ENCODE results near the gene PDLIM1. TPM values are rescaled to one million over a fixed set of nuclear protein-coding genes. Genes with fewer than 3 reads are reported as not detected.
A peak's percentile ranks its signal among the peaks of the same experiment; 100 is the strongest.

Gene PDLIM1
- total and polyA plus RNA-seq, 2 donors (not counting 1 experiment from before 2014, with no cell fraction given): 24.3 to 390 TPM

- peak in 1 of 2 donors; percentile 47 for DNase-seq (ENCODE audit: low read depth in 2 of 2)
- no peaks in the 10 kb centered on the region for H3K79me2 ChIP-seq (ENCODE audit: control insufficient read depth, insufficient read depth, low read length)
- no peaks in the 10 kb centered on the region for H3K27me3 ChIP-seq (ENCODE audit: control insufficient read depth, insufficient read depth, low read length)
- no peak overlapping the region for H3K9ac ChIP-seq (ENCODE audit: insufficient read depth, low read length)
- no peak overlapping the region for H3K4me3 ChIP-seq (replicated peaks in 1 of 4; ENCODE audit: control extremely low read depth in 1 of 4, insufficient read depth in 1 of 4, low read depth in 3 of 4, low read length in 4 of 4)
- H3K9me3 ChIP-seq (ENCODE audit: control insufficient read depth, insufficient read depth, low read depth, low read length): no peaks in the 10 kb centered on the region
- H2AFZ ChIP-seq (ENCODE audit: low read length): no peak overlapping the region
- H3K36me3 ChIP-seq (ENCODE audit: control insufficient read depth, insufficient read depth, low read length): no peaks in the 10 kb centered on the region
- H3K27ac ChIP-seq (ENCODE audit: insufficient read depth, low read length): no peak overlapping the region
- TF ChIP-seq EZH2 (IDR thresholded peaks at IDR 0.05; ENCODE audit: low read length, missing control alignments) (no peak), CTCF (conservative IDR thresholded peaks at IDR 0.05 in 1 of 2, IDR thresholded peaks at IDR 0.05 in 1 of 2; ENCODE audit: low read depth in 1 of 2, low read length in 2 of 2) (no peak)
- H3K4me1 ChIP-seq (ENCODE audit: control insufficient read depth, extremely low read depth, insufficient read depth, low read length): peaks cover 8% of the 10 kb centered on the region
- no peaks in the 10 kb centered on the region for H4K20me1 ChIP-seq (ENCODE audit: control insufficient read depth, extremely low read depth, insufficient read depth, low read length)
- no peak overlapping the region for H3K4me2 ChIP-seq (ENCODE audit: extremely low read depth, insufficient read depth, low read length)
Observed at GRCh38 chr10:95312257-95312656, 21.5 kb upstream of the PDLIM1 start.

DNA sequence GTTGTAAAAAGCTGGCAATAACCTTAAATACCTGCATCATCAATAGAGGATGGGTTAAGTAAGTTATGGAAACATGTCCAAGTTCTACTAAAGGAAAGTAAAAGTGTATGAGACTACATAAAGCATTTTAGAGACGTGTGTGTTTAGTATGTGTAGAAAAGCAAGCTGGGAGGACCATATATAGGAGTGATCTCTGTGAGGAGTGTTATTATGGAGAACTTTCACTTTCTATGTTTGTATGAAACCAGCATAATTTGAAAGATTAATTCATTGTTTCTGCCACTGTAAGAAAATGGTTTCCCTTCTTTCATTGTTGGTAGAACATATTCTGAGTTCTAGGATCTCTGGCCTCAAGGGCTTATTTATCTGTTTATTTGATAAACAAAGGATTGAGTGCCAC is 19.2 kb upstream of the PDLIM1 start:
- H3K4me3 ChIP-seq (replicated peaks in 1 of 4; ENCODE audit: control extremely low read depth in 1 of 4, insufficient read depth in 1 of 4, low read depth in 3 of 4, low read length in 4 of 4): no peak overlapping the region
- no peak overlapping the region for H3K4me2 ChIP-seq (ENCODE audit: extremely low read depth, insufficient read depth, low read length)
- TF ChIP-seq CTCF (conservative IDR thresholded peaks at IDR 0.05 in 1 of 2, IDR thresholded peaks at IDR 0.05 in 1 of 2; ENCODE audit: low read depth in 1 of 2, low read length in 2 of 2): no peak
- TF ChIP-seq EZH2 (IDR thresholded peaks at IDR 0.05; ENCODE audit: low read length, missing control alignments): no peak

GRCh38 chr10:95308389-95309302 is 17.8 kb upstream of the PDLIM1 start:
- H3K36me3 ChIP-seq (ENCODE audit: control insufficient read depth, insufficient read depth, low read length): no peaks in the 10 kb centered on the region
- H3K4me1 ChIP-seq (ENCODE audit: control insufficient read depth, extremely low read depth, insufficient read depth, low read length): peaks cover 8% of the 10 kb centered on the region
- DNase-seq (ENCODE audit: low read depth in 2 of 2): peak; percentile 94 to 98
- no peak overlapping the region for H2AFZ ChIP-seq (ENCODE audit: low read length)
- no peak overlapping the region for H3K4me3 ChIP-seq (replicated peaks in 1 of 4; ENCODE audit: control extremely low read depth in 1 of 4, insufficient read depth in 1 of 4, low read depth in 3 of 4, low read length in 4 of 4)
- H4K20me1 ChIP-seq (ENCODE audit: control insufficient read depth, extremely low read depth, insufficient read depth, low read length): no peaks in the 10 kb centered on the region
- peak overlapping the region; percentile 58 for H3K27ac ChIP-seq (ENCODE audit: insufficient read depth, low read length)
- no peaks in the 10 kb centered on the region for H3K79me2 ChIP-seq (ENCODE audit: control insufficient read depth, insufficient read depth, low read length)
- peak overlapping the region; percentile 55 for H3K4me2 ChIP-seq (ENCODE audit: extremely low read depth, insufficient read depth, low read length)
- no peaks in the 10 kb centered on the region for H3K9me3 ChIP-seq (ENCODE audit: control insufficient read depth, insufficient read depth, low read depth, low read length)
- H3K9ac ChIP-seq (ENCODE audit: insufficient read depth, low read length): no peak overlapping the region
- TF ChIP-seq EZH2 (IDR thresholded peaks at IDR 0.05; ENCODE audit: low read length, missing control alignments) (no peak), CTCF (conservative IDR thresholded peaks at IDR 0.05 in 1 of 2, IDR thresholded peaks at IDR 0.05 in 1 of 2; ENCODE audit: low read depth in 1 of 2, low read length in 2 of 2) (no peak)
- H3K27me3 ChIP-seq (ENCODE audit: control insufficient read depth, insufficient read depth, low read length): no peaks in the 10 kb centered on the region

More for the DNA sequence above, 19.2 kb upstream of the PDLIM1 start:
- no peak overlapping the region for H3K27ac ChIP-seq (ENCODE audit: insufficient read depth, low read length)
- H3K27me3 ChIP-seq (ENCODE audit: control insufficient read depth, insufficient read depth, low read length): no peaks in the 10 kb centered on the region
- H2AFZ ChIP-seq (ENCODE audit: low read length): no peak overlapping the region
- no peaks in the 10 kb centered on the region for H3K9me3 ChIP-seq (ENCODE audit: control insufficient read depth, insufficient read depth, low read depth, low read length)
- H3K79me2 ChIP-seq (ENCODE audit: control insufficient read depth, insufficient read depth, low read length): no peaks in the 10 kb centered on the region
- peaks cover 8% of the 10 kb centered on the region for H3K4me1 ChIP-seq (ENCODE audit: control insufficient read depth, extremely low read depth, insufficient read depth, low read length)
- H3K9ac ChIP-seq (ENCODE audit: insufficient read depth, low read length): no peak overlapping the region
- H3K36me3 ChIP-seq (ENCODE audit: control insufficient read depth, insufficient read depth, low read length): no peaks in the 10 kb centered on the region
- no peak for DNase-seq (ENCODE audit: low read depth in 2 of 2)
- no peaks in the 10 kb centered on the region for H4K20me1 ChIP-seq (ENCODE audit: control insufficient read depth, extremely low read depth, insufficient read depth, low read length)
